GM23248 (cell line): ENCODE data around the gene PDLIM3. TPM values are rescaled to one million over a fixed set of nuclear protein-coding genes. Genes with fewer than 3 reads are reported as not detected.
"Not testable (repeated sequence)": the region's sequence is repeated elsewhere in the genome, so short reads cannot be mapped to it uniquely, and the experiment has no call there.

Experiments
- DNase-seq: peaks from one replicate; pipeline ENCODE4 v3.0.0-alpha.2; 2015
- H2AFZ ChIP-seq: fragments of 200-600 bp; sonication (generic); 2 replicates; pipeline ENCODE4 v1.6.1; 2016; ENCODE audit warnings: antibody characterized with exemption
- H3F3A ChIP-seq: fragments of 200-600 bp; sonication (generic); 2 replicates; pipeline ENCODE4 v1.6.1; 2016; ENCODE audit warnings: mild to moderate bottlenecking, antibody characterized with exemption, mixed run types; ENCODE audit not compliant: insufficient read depth
- H3K27ac ChIP-seq: fragments of 200-600 bp; sonication (generic); 2 replicates; pipeline ENCODE4 v1.5.1; 2016; ENCODE audit warnings: mild to moderate bottlenecking
- H3K27me3 ChIP-seq: fragments of 200-600 bp; sonication (generic); replicated peaks from 2 replicates; pipeline ENCODE4 v1.6.1; 2016; ENCODE audit warnings: mild to moderate bottlenecking; ENCODE audit not compliant: insufficient read depth
- H3K36me3 ChIP-seq: fragments of 200-600 bp; sonication (generic); 2 replicates; pipeline ENCODE4 v1.6.1; 2016; ENCODE audit warnings: low read depth, mild to moderate bottlenecking
- H3K4me1 ChIP-seq: fragments of 200-600 bp; sonication (generic); 2 replicates; pipeline ENCODE4 v1.6.1; 2016; ENCODE audit warnings: mild to moderate bottlenecking; ENCODE audit not compliant: insufficient read depth
- H3K4me2 ChIP-seq: fragments of 200-600 bp; sonication (generic); one replicate; pipeline ENCODE4 v1.6.1; 2016; ENCODE audit warnings: mild to moderate bottlenecking; ENCODE audit not compliant: unreplicated experiment
- H3K4me3 ChIP-seq: fragments of 200-600 bp; sonication (generic); 2 replicates; pipeline ENCODE4 v1.5.1; 2016; ENCODE audit warnings: mild to moderate bottlenecking
- H3K79me2 ChIP-seq: fragments of 200-600 bp; sonication (generic); 2 replicates; pipeline ENCODE4 v1.6.1; 2016; ENCODE audit warnings: mild to moderate bottlenecking; ENCODE audit not compliant: insufficient read depth
- H3K9ac ChIP-seq: fragments of 200-600 bp; sonication (generic); 2 replicates; pipeline ENCODE4 v1.6.1; 2016; ENCODE audit warnings: mild to moderate bottlenecking
- H3K9me2 ChIP-seq: fragments of 200-600 bp; sonication (generic); 2 replicates; pipeline ENCODE4 v1.6.1; 2016; ENCODE audit warnings: mixed run types, mild to moderate bottlenecking, moderate library complexity; ENCODE audit not compliant: insufficient read depth
- H3K9me3 ChIP-seq: fragments of 200-600 bp; sonication (generic); one replicate; pipeline ENCODE4 v1.6.1; 2017; ENCODE audit warnings: low read depth
- H4K20me1 ChIP-seq: fragments of 200-600 bp; sonication (generic); 2 replicates; pipeline ENCODE4 v1.6.0; 2016; ENCODE audit not compliant: insufficient read depth
- EZH2 ChIP-seq: fragments of 200-600 bp; sonication (generic); IDR thresholded peaks from 2 replicates; pipeline ENCODE4 v1.6.1; 2018; ENCODE audit warnings: antibody characterized with exemption, mild to moderate bottlenecking; ENCODE audit not compliant: insufficient read depth, poor library complexity, severe bottlenecking
- EZH2phosphoT487 ChIP-seq: fragments of 200-600 bp; sonication (generic); IDR thresholded peaks from 2 replicates; pipeline ENCODE4 v1.6.1; 2018; ENCODE audit warnings: antibody characterized with exemption, moderate library complexity, mild to moderate bottlenecking, low read depth; ENCODE audit not compliant: insufficient read depth
- WGBS, 2 experiments: methylation state at CpG; one replicate each; pipeline ENCODE4 v1.1.6; 2015 to 2017; ENCODE audit warnings: low lambda C conversion rate in 2 of 2, low coverage in 1 of 2; ENCODE audit errors: missing lambda C conversion rate in 2 of 2; 5-methylcytosine and 5-hydroxymethylcytosine counted together
- in situ Hi-C: fragments of 300-500 bp; cut with MboI; formaldehyde crosslinking; loops from 2 replicates; pipeline ENCODE4 v1.15.0; 2020
- polyA plus RNA-seq: library from polyadenylated mRNA; unstranded; fragments of >200 nt; fragmentation: Nextera tagmentation; extraction: Ambion mirVana; gene quantifications from 2 replicates; pipeline ENCODE4 v1.2.1, GENCODE V29; 2016
- total RNA-seq: library from RNA; depleted of rRNA; stranded (reverse); fragments of >200 nt; shearing (Covaris generic); gene quantifications from 2 replicates; pipeline ENCODE4 v1.2.3, GENCODE V29; 2014

PDLIM3 gene
- total and polyA plus RNA-seq, 2 experiments from 2014 or later = 0.69 TPM; not detected in 1

DNA sequence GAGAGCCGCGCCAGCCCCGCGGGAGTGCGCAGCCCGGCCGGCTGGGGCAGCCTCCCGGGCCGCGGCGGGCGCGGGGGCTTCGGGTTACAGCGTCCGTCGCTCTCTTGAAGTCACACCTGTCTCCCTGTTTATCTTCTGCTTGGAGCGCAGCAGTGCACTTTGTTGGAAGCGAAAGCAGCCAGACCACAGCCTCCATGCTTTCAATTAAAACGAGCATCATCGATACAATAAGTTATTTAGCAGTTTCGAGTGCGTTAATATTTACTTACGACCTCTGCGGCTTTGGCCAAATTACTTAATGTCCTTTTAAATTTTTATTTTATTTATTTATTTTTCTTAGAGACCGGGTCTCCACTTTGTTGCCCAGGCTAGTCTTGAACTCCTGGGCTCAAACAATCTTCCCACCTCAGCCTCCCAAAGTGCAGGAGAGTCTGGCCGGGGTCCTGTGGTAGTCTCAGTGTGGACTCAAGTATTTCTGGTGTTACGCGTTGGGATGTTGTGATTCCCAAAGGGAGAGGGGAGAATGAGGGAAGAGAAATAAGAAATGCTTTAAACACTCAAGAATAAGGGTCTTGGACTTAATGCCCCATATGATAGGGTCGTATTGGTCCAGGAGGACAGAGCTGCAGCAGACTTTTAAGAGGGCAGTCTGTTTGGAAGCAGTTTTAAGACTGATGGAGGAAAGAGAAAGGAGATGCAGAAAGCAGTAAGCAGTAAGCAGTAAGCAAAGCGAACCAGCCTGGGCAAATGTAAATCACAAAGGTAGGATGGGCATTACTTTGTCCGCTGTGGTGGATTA lies 504 bp upstream of the PDLIM3 start:
- no peaks in the 10 kb centered on the region for H3K9me2 ChIP-seq
- in situ Hi-C loops = no loop called here
- H3K36me3 ChIP-seq = no peaks in the 10 kb centered on the region
- no peaks in the 10 kb centered on the region; the same call in 1 of the 2 replicates for H3K4me1 ChIP-seq
- peak overlapping the region; percentile 90 for H2AFZ ChIP-seq
- H4K20me1 ChIP-seq = no peaks in the 10 kb centered on the region
- peak overlapping the region; percentile 79 for H3K4me3 ChIP-seq
- H3K9me3 ChIP-seq = no peaks in the 10 kb centered on the region
- TF ChIP-seq EZH2 = no peak
- no peak for TF ChIP-seq EZH2phosphoT487
- H3F3A ChIP-seq = no peaks in the 10 kb centered on the region
- H3K27ac ChIP-seq = no peak overlapping the region
- H3K79me2 ChIP-seq = no peaks in the 10 kb centered on the region
- no peak overlapping the region for H3K9ac ChIP-seq
- DNase-seq = no peak
- WGBS, 2 experiments = 4 to 5% methylated on average over 31 to 32 of the region's 32 CpGs
- peaks cover 57% of the 10 kb centered on the region for H3K27me3 ChIP-seq
- H3K4me2 ChIP-seq = peak overlapping the region; percentile 93

DNA sequence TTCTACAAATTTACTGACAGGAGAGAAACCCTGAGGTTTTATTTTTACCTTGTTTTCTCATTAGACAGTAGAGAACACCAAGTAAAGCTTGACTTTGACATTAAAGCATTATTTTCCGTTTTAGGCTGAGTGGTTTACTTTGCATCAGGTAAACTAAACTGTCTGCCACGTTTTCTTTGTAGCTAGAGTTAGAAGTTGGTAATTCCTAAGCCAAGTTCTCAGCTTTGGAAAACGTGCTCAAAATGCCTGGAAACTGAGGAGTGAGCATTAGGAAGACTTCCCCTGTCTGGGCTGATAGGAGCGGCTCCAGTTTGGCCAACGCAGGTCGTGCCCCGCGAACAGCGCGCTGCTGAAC lies 819 bp downstream of the PDLIM3 start:
- Histone ChIP-seq H3K4me2 (peak overlapping the region; percentile 93), H3K9me2 (no peaks in the 10 kb centered on the region), H3K79me2 (no peaks in the 10 kb centered on the region), H4K20me1 (no peaks in the 10 kb centered on the region), H3K27ac (no peak overlapping the region), H3K4me1 (no peaks in the 10 kb centered on the region; the same call in 1 of the 2 replicates), H3K4me3 (peak overlapping the region; percentile 79), H3K9ac (no peak overlapping the region), H3K36me3 (no peaks in the 10 kb centered on the region), H2AFZ (peak overlapping the region; percentile 90), H3K27me3 (peaks cover 49% of the 10 kb centered on the region), H3K9me3 (no peaks in the 10 kb centered on the region), H3F3A (no peaks in the 10 kb centered on the region)
- 8 to 9% methylated on average over 10 of the region's 10 CpGs for WGBS, 2 experiments
- peak; percentile 33 for DNase-seq
- in situ Hi-C loops = no loop called here
- TF ChIP-seq EZH2 = no peak
- no peak for TF ChIP-seq EZH2phosphoT487

DNA sequence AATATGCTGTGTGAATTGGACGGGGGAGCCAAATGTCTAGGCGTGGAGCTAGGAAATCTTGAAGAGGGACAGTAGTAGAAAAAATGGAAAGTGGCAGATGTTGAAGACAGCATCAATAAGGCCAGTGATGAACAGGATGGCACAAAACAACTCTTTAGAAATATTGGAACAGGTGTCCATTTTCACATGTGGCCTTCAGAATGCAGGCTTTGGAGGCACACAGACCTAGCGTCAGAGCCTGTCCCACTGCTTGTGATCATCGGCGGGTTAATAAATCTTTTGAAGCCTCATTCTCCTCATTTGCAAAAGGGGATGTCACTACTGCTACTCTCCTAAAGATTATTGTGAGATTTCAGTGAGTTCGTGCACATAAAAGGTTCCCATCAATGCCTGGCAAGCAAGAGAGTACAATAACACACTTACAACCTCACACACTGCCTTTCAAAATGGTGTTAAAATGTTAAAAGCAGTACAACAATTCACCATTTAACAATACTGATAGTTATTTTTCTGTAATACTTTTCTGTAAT lies 2.4 kb downstream of the PDLIM3 start:
- Histone ChIP-seq H3K27me3 (peaks cover 39% of the 10 kb centered on the region), H3K4me3 (no peak overlapping the region), H3K4me1 (no peaks in the 10 kb centered on the region; the same call in 1 of the 2 replicates), H3F3A (no peaks in the 10 kb centered on the region), H3K9ac (no peak overlapping the region), H3K9me2 (no peaks in the 10 kb centered on the region), H3K4me2 (no peak overlapping the region), H3K79me2 (no peaks in the 10 kb centered on the region), H3K27ac (no peak overlapping the region), H2AFZ (no peak overlapping the region), H3K36me3 (no peaks in the 10 kb centered on the region), H3K9me3 (no peaks in the 10 kb centered on the region), H4K20me1 (no peaks in the 10 kb centered on the region)
- in situ Hi-C loops = no loop called here
- no peak for DNase-seq
- 90 to 92% methylated on average over 6 of the region's 6 CpGs for WGBS, 2 experiments
- TF ChIP-seq EZH2 = no peak
- TF ChIP-seq EZH2phosphoT487 = no peak

DNA sequence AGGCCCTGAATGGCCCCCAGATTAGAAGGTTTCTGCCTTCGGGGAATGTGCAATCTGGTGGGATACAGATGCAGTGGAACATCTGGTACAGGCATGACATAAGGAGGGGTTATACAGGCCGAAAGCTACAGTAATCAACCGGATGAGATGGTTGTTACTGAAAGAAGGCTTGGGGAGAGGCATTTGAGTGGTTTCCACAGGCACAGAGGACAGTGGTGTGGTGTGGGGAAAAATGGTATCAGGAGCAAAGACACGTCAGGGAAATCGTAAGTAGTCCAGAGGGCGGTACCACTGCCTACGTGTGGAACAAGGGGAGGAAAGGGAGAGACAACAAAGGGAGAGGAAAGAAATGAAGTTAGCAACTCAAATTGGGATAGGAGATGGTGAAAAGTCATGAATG lies 3.0 kb downstream of the PDLIM3 start:
- no peaks in the 10 kb centered on the region for H3K36me3 ChIP-seq
- no peak overlapping the region for H3K4me3 ChIP-seq
- no peak overlapping the region for H3K9ac ChIP-seq
- no peak overlapping the region for H2AFZ ChIP-seq
- peaks cover 37% of the 10 kb centered on the region for H3K27me3 ChIP-seq
- 76 to 78% methylated on average over 7 of the region's 7 CpGs for WGBS, 2 experiments
- no peak overlapping the region for H3K27ac ChIP-seq
- TF ChIP-seq EZH2phosphoT487 = no peak
- no peak for TF ChIP-seq EZH2
- no peaks in the 10 kb centered on the region for H4K20me1 ChIP-seq
- H3K4me1 ChIP-seq = no peaks in the 10 kb centered on the region; the same call in 1 of the 2 replicates
- no peaks in the 10 kb centered on the region for H3K9me3 ChIP-seq
- DNase-seq = no peak
- H3K79me2 ChIP-seq = no peaks in the 10 kb centered on the region
- in situ Hi-C loops = no loop called here
- H3K9me2 ChIP-seq = no peaks in the 10 kb centered on the region
- H3K4me2 ChIP-seq = no peak overlapping the region
- no peaks in the 10 kb centered on the region for H3F3A ChIP-seq

DNA sequence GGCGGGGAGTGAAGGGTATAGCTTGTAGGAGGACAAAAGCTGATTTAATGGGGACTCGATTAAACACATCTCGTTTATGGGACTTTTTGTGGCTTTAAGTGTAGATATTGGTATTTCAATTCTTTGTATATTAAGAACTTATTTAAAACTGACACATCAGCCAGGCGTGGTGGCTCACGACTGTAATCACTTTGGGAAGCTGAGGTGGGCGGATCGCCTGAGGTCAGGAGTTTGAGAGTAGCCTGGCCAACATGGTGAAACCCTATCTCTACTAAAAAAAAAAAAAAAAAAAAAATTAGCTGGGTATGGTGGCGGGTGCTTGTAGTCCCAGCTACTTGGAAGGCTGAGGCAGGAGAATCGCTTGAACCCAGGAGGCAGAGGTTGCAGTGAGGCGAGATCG lies 3.7 kb downstream of the PDLIM3 start:
- H3K4me2 ChIP-seq, H3K27ac ChIP-seq, H4K20me1 ChIP-seq, H3K4me3 ChIP-seq, DNase-seq, H3K9me3 ChIP-seq, H3K4me1 ChIP-seq, H3K9ac ChIP-seq, H3K36me3 ChIP-seq, H3K9me2 ChIP-seq, H3F3A ChIP-seq, in situ Hi-C loops, H2AFZ ChIP-seq, H3K79me2 ChIP-seq: not testable (repeated sequence)
- H3K27me3 ChIP-seq = peaks cover 37% of the 10 kb centered on the region
- WGBS, 2 experiments = 83 to 89% methylated on average over 10 to 11 of the region's 11 CpGs
